Endothelial cell of coronary artery (primary cell): Measurements from ENCODE around the gene GPR33. TPM values are rescaled to one million over a fixed set of nuclear protein-coding genes. Genes with fewer than 3 reads are reported as not detected.

Experiments used
- total RNA-seq: library from RNA; depleted of rRNA; stranded (reverse); fragments of >200 nt; gene quantifications from 2 replicates; pipeline ENCODE4 v1.2.3, GENCODE V29; 2014

Gene GPR33, protein sequence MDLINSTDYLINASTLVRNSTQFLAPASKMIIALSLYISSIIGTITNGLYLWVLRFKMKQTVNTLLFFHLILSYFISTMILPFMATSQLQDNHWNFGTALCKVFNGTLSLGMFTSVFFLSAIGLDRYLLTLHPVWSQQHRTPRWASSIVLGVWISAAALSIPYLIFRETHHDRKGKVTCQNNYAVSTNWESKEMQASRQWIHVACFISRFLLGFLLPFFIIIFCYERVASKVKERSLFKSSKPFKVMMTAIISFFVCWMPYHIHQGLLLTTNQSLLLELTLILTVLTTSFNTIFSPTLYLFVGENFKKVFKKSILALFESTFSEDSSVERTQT
- not detected in 2 replicates for total RNA-seq

DNA sequence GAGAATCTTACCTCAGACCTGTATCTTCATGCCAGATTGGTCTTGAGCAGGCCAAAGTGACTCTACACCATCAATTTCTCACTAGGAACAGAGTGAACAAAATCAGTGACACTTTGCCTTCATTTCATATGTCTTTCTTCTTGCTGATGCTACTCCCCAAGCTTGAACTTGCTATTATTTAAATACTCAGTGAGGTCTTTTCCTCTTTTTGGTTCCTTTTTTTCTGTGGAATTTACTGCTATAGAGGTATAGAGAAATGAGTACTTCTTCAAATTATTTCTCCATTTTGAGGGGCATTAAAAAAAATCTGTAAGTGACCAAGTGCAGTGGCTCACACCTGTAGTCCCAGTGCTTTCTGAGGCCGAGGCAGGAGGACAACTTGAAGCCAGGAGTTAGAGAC, at the start of gene GPR33:
Gene GPR33 (minus strand): TSS at position 154 of the 400 bp plus-strand sequence. CDS start 4,074 bp downstream, outside the sequence.

DNA sequence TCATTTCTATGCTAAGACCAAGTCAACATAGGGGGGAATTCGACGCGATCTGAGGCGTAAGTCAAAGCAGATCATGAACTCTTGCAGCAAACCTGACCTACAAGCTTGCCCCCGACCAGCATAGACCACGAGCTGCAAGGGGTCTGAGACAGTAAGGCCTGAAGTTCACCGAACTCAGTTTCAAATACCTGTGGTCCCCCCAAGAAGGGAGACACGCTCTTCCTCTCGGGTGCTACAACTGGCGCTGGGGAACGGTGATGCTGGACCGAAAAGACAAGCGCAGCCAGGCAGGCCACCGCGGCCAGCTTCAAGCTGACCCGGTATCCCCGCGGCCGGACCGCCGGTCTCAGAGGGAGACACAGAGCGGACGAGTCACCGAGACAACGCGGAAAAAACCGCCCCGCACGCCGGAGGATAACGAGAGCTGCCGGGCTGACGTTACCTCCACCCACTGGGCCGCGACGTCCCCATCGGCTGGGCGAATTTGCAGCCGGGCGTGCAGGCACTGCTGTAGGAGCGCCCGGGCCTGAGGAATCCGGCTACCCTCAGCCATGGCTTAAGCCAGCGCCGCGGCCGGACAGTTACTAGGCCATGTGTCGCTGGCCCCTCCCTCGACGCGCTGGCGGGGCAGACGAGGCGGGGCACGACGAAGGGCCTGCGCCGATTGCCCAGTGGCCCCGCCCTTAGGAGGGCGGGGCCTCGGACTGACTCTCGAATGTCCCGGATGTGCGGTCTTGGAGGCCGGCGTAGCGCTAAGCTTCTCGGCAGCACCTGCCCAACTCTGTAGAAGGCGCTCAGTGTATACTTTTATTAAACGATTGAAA, 30.8 kb downstream of the GPR33 start, which contains the start of gene DTD2:
Gene DTD2 (minus strand): TSS at position 666 of the 824 bp plus-strand sequence. CDS start 113 bp downstream, at position 553.

Other genes starting within 250 kb of the GPR33 start
- 24.0 and 39.9 TPM in 2 replicates for gene HEATR5A, start 67.5 kb downstream of the GPR33 start, total RNA-seq
- gene DTD2, start 30.5 kb downstream of the GPR33 start, total RNA-seq = 22.2 and 28.4 TPM in 2 replicates
- 5.4 and 5.9 TPM in 2 replicates for gene NUBPL, start 73.4 kb upstream of the GPR33 start, total RNA-seq